ENCODE data around the gene NPRL2.

GRCh38 chr3:50358911-50359759 lies 8.6 kb upstream of the NPRL2 start, which contains the start of gene TMEM115:
- no peak for TF ChIP-seq CTCF (conservative IDR thresholded peaks at IDR 0.05; ENCODE audit: low read length)
- TF ChIP-seq EZH2phosphoT487 (IDR thresholded peaks at IDR 0.05; ENCODE audit: borderline replicate concordance, low read depth, low read length), result no peak
